ENCODE results near the gene GDPD4. TPM values are rescaled to one million over a fixed set of nuclear protein-coding genes. Genes with fewer than 3 reads are reported as not detected.

Gene GDPD4
- total RNA-seq, 1 donor from 2014 or later, result not detected

- DNase-seq (ENCODE audit: low spot score in 2 of 2), result no peak
- intact Hi-C loops (cut with DNase I), result no loop called here
Measured at GRCh38 chr11:77318600-77318999, 17.1 kb upstream of the GDPD4 start.

DNA sequence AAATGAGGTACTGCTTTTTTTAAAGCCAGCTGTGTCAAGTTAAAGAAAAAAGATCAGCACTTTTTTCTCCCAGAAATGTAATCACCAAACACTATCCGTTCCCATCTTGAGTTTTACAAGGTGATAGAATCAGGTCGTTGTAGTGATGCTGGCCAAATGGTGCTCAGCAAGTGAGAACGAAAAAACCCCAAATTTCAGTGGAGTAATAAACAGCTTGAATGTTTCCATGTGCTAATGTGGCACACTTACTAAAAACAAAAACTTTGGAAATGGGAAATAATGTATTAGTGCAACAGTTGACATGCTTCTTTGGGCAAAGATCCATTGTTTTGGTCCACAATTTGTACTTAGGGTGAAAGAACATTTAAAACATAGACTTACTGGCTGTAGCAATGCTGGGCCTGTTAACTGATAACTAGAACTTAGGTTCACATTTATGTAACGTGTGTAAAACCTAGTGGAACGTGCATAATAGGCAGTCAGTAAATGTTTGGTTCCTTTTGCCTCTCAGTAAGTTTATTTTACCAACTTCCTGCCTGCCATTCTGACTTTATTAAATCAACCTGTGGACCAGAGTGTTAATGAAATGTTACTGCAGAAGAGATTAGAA, 15.4 kb upstream of the GDPD4 start:
- H3K9me3 ChIP-seq, result no peaks in the 10 kb centered on the region
- intact Hi-C loops (cut with DNase I), result no loop called here
- no peaks in the 10 kb centered on the region for H3K4me1 ChIP-seq
- H3K27me3 ChIP-seq, result no peaks in the 10 kb centered on the region
- no peak overlapping the region for H3K4me3 ChIP-seq
- H3K27ac ChIP-seq, result no peak overlapping the region
- TF ChIP-seq, protein P1, sequence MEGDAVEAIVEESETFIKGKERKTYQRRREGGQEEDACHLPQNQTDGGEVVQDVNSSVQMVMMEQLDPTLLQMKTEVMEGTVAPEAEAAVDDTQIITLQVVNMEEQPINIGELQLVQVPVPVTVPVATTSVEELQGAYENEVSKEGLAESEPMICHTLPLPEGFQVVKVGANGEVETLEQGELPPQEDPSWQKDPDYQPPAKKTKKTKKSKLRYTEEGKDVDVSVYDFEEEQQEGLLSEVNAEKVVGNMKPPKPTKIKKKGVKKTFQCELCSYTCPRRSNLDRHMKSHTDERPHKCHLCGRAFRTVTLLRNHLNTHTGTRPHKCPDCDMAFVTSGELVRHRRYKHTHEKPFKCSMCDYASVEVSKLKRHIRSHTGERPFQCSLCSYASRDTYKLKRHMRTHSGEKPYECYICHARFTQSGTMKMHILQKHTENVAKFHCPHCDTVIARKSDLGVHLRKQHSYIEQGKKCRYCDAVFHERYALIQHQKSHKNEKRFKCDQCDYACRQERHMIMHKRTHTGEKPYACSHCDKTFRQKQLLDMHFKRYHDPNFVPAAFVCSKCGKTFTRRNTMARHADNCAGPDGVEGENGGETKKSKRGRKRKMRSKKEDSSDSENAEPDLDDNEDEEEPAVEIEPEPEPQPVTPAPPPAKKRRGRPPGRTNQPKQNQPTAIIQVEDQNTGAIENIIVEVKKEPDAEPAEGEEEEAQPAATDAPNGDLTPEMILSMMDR (IDR thresholded peaks at IDR 0.05), result no peak
- peaks cover 0 to under 1% of the 10 kb centered on the region in 2 donors for H3K36me3 ChIP-seq
- DNase-seq (ENCODE audit: low spot score in 2 of 2), result no peak

More at GRCh38 chr11:77318600-77318999, 17.1 kb upstream of the GDPD4 start:
- Histone ChIP-seq H3K4me3 (no peak overlapping the region), H3K27ac (no peak overlapping the region), H3K4me1 (no peaks in the 10 kb centered on the region), H3K36me3 (peaks cover 7 to 10% of the 10 kb centered on the region in 2 donors), H3K27me3 (no peaks in the 10 kb centered on the region), H3K9me3 (no peaks in the 10 kb centered on the region)
- TF ChIP-seq, protein P1 (IDR thresholded peaks at IDR 0.05), result no peak

GRCh38 chr11:77312107-77312506, 10.6 kb upstream of the GDPD4 start:
- H3K27ac ChIP-seq, result no peak overlapping the region
- intact Hi-C loops (cut with DNase I), result no loop called here
- no peaks in the 10 kb centered on the region for H3K36me3 ChIP-seq
- H3K4me3 ChIP-seq, result no peak overlapping the region
- H3K27me3 ChIP-seq, result no peaks in the 10 kb centered on the region
- H3K9me3 ChIP-seq, result no peaks in the 10 kb centered on the region
- TF ChIP-seq, protein P1 (IDR thresholded peaks at IDR 0.05), result no peak
- no peaks in the 10 kb centered on the region for H3K4me1 ChIP-seq
- DNase-seq (ENCODE audit: low spot score in 2 of 2), result no peak

DNA sequence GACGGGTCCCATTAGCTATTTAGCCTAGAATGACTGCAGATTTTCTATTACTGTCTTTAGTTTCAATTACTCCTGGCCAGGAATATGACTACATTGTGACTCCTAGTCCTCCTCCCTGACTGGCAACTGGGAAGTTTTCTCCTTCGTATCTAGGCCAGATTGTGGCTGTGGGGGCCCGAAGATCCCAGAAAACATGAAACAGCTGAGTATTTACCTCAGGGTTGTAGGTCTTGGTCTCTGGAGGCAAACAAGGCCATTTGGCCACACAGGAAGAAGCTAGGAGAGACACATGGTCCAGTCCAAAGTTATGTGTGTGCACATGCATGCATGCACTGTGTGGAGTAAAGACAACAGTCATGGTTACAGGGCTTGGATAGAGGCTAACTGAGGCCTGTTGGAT, 10.2 kb upstream of the GDPD4 start:
- TF ChIP-seq, protein P1 (IDR thresholded peaks at IDR 0.05), result no peak
- H3K4me3 ChIP-seq, result no peak overlapping the region
- no peaks in the 10 kb centered on the region for H3K9me3 ChIP-seq
- H3K36me3 ChIP-seq, result no peaks in the 10 kb centered on the region
- no peaks in the 10 kb centered on the region for H3K4me1 ChIP-seq
- no peak overlapping the region for H3K27ac ChIP-seq
- intact Hi-C loops (cut with DNase I), result no loop called here
- DNase-seq (ENCODE audit: low spot score in 2 of 2), result no peak
- no peaks in the 10 kb centered on the region for H3K27me3 ChIP-seq

DNA sequence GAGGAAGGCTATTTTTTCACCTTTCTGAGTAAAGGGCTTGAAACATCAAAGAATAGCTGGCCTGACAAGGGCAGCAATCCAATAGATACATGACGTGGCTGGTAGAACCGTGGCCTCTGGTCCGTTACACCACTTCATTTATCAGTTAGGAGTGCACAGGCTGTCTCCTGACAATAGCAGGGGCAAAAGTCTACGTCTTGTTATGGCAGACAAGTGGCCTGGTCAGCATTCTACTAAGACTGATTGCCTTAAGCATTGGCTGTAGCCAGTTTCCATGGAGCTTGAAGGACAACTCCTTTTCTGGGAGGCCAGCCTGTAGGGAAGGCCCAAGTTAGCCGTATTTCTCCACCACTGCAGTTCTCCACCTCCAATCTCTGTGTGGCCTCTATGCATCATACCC, 9.2 kb upstream of the GDPD4 start:
- Histone ChIP-seq H3K9me3 (no peaks in the 10 kb centered on the region), H3K4me3 (no peak overlapping the region), H3K27me3 (no peaks in the 10 kb centered on the region), H3K36me3 (no peaks in the 10 kb centered on the region), H3K27ac (no peak overlapping the region), H3K4me1 (no peaks in the 10 kb centered on the region)
- TF ChIP-seq, protein P1 (IDR thresholded peaks at IDR 0.05), result no peak
- no peak for DNase-seq (ENCODE audit: low spot score in 2 of 2)
- intact Hi-C loops (cut with DNase I), result no loop called here

All from ascending aorta (tissue), 2 donors.